Inflammatory macrophage (primary cell): ENCODE measurements around the gene SPAG16.

Experiments
- DNase-seq, 2 donors: peaks; one replicate each; pipeline ENCODE4 v3.0.0-alpha.2; 2020 to 2022
- total RNA-seq, 18 experiments: gene quantifications; one replicate each; lab custom pipeline; 2026; ENCODE audit warnings: mixed read lengths in 6 of 18, inconsistent platforms in 2 of 18; lab: John Stamatoyannopoulos, UW

Gene SPAG16
- 0.46 to 4.0 (median 2.0) reads per million in 18 experiments for total RNA-seq

DNA sequence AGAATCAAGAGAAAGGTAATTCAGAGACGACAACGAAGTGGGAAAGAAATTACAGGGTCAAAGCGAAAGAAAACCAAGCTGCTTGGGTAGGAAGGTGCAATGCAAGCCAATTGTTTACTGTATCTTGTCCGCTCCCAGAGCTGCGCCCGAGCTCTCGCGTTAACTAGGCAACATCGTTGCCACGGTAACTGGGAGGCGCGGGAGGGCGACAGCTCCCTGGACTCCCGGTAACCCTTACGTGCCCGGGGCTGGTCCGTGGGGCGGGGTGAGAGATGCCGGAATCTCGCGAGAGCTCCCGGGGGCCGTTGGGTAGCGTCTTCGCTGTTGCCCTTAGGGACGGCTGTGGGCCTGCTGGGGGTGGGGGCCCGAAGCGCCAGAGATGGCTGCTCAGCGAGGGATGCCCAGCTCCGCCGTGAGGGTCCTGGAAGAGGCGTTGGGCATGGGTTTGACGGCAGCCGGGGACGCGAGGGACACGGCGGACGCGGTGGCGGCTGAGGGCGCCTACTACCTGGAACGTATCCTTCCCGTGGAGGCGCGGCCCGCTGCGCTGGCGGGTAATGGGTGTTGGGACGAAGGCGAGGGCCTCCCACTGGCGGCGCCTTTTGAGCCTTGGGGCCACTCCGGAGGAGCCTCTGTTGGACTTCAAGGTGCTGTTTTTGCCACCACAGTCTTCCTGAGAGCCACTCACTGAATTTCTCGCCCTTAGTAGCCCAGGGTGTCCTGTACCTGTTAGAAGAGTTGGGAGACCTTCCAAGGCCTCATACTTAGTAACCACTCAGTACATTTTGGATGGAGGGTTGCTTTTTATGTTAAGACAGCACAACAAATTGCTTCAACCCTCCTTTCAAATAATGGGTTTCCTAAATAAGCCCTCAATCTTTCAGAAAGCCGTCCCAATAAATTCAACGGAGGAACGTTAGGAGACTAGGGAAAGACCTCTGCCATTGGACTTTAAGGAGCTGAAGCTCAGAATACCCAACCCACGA is at the start of gene SPAG16:
TSS of gene SPAG16 (plus strand) at position 360 of the 986 bp plus-strand sequence.
- DNase-seq, result peak; percentile 89 to 95

DNA sequence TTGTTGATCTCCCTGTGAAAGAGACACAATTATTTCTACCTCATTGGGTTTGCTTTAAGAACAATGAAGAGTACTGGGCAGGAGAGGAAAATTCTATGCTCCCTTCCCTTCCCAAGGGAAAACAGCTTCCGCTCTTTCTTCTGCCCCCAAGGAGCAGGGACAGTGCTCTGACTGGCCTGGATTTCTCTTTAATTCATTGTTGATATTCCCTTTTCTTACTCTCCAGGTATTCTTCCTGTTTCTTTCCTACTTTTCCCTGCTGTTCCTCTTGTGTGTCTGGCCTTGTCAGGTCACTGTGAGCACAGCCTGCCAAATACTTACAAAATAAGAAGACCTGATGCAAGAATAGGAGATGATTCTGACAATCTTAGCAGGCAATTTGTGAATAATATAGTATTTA is 49.6 kb upstream of the SPAG16 start:
- DNase-seq, result no peak

DNA sequence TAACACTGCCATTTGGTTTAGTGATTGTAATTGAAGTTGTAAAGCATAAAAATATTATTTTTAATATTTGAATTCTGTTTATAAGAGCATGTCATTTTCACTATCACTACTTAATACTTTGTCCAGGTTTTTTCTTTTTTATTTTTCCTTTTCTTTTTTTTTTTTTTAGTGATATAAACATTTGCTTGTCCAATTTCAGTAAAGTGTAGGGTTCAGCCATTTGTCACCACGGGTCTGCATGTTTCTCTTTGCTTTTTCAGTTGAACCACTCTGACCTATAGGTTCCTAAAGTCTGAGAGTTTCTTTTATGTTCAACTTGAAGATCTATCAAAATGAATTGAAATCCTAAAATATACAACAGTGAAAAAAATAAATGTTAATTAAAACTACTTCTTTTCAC is 48.5 kb upstream of the SPAG16 start:
- no peak for DNase-seq

DNA sequence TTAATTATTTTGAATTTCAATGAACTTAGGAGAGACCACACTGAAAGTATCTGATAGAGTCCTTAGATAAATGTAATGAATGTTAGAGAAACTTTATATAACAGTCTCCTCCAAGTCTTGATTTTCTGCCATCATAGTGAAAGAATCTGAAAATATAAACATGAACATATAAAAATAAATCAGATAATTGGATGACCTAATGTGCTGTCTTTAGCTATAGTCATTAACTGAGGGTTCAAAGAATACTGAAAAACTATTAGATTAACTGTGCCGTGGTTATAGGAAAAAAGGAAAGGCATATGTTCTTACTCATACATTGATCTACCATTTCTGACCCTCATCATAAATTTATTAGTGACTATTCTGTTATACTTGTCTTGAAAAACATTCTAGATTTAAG is 47.0 kb upstream of the SPAG16 start:
- no peak for DNase-seq

DNA sequence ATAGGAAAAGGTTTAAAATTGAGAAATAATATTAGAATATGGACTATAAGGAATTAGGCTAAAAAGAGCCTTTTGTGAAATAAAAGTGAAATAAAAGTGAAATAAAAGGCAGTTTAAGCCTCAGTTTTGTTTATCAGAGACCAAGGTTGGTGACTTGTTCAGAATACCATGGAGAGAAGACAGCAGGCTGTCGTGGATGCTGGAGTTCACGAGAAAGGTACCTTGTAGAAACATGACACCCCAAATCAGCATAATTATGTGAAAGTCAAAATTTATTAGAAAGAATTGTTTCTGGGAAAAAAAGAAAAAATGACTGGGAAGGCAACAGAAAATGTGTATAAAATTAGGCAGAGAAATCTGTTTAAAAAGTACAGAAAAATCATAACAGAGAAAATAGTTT is 46.5 kb upstream of the SPAG16 start:
- no peak for DNase-seq

DNA sequence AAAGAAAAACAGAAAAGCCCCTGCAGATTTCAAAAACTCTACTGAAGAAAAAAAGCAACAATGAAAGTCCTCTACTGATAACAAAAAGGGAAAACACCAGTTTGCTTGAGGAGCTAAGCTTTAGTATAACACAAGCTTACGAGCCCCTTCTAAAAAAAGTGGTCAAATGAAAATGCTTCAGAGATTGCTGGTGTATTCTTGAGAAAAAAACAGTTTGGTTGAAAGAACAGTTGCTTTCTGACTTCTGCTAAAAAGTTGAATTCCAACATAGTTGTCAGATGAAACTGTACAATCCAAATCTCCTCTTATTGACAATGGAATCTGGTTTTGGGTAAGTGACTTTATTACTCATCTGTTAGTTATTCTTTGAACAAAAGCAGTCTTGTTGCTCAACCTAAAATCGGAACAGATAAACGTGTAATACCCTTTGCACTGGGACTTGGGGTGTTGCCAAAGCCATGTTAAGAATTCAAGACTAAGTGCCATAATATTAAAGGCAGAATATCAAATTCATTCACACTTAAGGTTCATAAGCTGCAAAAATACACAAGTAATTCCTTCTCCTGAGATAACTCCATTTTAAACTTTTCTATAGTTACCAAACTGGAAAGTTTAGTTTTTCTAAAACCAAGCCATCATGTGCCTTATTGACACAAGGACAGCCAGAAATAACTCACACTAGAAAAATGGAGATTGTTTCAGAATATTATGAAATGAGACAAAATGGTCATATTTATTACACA is 45.3 kb upstream of the SPAG16 start:
- DNase-seq, result no peak

DNA sequence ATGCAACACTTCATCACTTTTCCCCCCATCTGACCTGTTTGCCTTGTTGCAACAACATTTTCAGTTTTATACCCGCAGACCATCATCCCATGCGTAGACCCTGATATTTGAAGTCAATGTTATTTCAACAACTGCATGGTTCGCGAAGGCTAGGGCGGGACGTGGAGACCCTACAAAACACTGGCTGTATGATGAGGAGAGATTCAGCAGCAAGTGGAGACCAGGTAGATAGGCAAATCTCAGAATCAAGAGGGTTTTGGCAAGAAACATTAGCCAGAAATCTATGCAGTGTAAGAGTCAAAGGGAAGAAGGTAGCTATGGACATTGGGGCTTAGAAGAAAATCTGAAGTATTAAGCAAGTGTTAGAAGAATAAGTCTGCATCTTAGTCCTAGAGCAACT is 42.4 kb upstream of the SPAG16 start:
- no peak for DNase-seq

DNA sequence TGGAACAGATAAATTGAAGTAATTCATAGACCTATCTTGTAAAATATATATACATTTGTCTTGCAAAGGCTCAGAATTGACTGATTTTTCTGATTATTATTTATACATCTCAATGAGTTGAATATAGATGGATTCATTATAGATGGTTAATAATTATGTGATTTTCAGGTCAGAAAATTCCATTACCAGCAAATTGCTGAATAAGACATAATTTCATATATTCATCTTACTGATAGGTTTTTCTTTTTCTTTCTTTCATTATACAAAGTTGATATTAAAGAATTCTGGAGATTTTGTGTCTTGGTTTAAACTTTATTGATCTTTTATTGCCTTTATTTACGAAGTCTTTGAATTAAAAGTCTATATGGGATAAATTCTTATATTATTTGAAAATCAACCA is 41.6 kb upstream of the SPAG16 start:
- no peak for DNase-seq

DNA sequence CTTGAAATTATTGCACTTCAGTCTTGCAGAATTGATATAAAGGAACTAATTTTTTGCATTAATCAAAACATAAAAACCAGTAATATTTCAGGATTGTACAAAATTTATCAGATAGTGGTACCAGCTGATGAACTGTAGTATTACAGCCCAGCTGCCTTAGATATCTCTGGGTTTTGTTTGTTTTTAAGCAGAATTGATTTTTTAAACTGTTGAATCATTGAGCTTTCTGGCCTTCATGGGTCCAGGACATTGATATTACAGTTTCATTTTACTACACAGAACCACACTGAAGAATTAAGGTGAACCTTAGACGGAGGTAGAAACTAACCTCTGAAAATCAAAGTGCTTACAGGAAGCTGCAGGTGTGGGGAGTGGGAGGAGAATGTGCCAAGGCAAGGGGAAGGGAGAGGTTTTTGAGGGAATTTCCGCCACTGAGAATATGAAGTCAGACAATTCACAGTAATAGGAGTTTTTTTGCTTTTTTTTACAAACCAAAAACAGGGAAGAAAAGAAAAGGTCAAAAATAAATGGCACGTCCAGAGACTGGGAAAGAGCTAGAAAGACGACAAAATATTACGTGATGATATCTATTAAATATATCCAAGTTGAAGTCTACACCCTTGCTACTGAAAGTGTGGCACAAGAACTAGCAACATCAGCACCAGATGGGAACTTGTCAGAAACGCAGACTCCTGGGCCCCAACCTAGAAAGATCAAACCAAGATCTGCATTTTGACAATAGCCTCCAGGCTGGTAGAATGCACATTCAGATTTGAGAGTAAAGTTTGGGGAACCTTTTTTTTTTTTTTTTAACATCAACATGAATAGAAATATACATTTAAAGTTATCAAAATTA is 40.8 kb upstream of the SPAG16 start:
- no peak for DNase-seq

DNA sequence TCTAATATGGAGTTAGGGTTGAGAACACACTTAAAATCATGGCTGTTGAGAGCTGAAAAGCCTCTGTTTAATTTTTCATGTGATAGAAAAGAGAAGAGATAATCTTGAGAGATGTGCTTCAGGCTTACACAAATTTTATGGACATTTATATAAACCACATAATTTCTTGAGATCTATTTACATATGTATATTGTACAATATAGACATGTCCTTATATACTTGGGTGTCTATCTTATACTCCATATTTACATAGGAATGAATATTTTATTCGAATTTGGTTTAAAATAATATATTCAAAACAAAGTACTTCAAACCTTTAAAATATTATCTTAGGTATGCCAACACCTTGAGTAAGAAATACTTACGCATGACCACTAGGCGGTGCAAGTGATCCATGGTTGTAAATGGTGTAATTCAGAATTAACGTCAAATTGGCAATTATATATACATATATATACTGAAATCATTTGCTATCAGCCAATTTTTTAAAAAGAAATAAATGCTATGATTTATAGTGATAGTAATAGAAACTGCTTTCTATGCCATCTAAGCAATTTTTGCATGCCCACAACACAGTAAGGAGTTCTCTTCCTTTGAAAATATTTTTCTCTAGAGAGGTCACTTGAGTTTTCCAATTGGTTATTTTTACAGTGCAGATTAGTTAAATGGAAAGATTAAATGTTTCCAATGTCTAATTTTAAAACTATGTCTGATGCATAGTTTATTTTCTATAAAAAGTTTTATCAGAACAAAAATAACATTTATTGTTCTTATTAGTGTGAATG is 37.6 kb upstream of the SPAG16 start:
- DNase-seq, result peak; percentile 47 to 53

DNA sequence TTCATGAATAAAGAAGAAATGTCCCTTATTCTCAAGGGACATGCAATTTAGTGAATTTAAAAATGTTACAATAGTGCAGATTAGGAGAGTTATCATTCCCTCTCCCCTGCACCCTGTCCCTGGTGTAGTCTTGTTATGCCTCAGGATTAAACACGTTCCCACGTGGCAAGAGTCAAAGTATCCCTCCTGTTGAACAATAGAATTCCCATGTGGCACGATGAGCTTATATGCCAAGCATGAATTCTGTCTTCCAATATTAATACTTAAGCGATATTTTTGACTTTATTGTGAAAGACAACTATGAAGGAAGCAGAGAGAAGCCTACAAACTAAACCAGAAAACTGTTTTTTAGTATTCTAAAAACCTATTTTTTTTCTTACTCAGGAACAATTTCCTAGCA is 36.7 kb upstream of the SPAG16 start:
- no peak for DNase-seq

DNA sequence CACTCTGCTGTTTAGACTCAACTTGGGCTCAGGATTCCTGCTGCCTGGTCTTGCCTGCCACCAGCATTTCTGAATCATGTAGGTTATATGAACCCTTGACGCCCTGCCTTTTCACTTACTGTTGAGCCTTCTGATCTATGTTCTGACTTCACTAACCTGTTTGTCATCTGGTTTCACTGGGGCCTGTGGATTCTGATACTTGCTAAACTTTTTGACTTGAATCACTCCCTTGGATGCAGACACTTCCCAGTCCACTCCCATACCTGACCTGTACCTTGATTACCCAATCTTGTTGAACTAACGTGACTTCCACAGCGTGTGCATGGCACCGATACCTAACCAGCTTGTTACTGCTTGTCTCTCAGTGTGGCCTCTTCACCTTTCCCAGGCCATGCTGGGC is 35.6 kb upstream of the SPAG16 start:
- no peak for DNase-seq

DNA sequence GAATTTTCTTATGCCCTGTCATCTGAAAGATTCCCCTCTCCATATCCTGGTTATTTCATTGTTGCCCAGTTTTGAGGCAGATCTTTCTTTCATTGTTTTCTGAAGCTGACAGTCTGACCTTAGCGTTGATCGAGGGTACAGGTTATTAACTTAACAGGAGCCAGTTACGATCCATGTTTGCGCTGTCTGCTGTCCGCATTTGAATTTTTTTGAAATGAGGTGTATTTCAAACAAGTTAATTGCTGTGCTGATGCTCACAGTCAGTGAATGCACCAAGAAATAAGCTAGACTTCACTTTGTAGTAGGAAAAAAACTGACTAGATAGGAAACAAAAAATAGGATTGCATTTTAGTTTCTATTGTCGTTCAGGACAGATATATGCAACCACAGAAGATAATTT is 34.8 kb upstream of the SPAG16 start:
- no peak for DNase-seq

DNA sequence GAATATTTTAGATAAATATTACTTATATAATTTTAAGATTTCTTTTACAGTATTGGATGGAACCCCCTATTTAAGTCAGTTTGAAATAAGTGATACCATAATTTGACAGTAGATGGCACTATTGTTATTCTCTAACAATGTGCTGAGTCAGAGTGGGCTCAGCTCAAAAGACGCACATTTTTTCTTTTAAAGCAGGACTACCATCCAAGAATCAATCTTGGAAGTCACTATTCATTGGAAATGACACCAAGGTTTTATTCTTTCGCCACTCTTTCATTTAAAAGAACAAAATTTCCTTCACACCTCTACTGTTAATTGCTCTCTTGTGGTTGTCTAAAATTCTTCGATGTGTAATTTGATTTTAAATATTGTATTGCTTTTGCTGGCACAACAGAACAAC is 32.6 kb upstream of the SPAG16 start:
- DNase-seq, result peak; percentile 38 to 73

DNA sequence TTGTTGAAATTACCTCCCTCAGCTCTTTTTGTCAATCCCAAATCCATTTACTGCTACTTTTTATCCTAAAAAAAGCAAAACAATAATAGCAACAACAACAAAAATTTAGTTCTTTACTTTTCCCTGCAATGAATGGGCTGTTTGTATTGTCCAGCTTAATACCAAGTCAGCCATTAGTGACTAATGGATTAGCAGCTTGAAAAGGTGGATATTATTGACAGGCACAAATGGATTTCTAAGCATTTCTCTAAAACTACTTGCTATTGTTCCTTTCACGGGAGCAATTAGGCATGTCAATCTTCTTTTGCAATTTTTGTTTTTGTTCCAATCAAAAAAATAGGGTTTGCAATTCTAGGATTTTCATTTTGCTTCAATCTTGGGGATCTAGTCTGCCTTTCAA is 32.1 kb upstream of the SPAG16 start:
- no peak for DNase-seq

DNA sequence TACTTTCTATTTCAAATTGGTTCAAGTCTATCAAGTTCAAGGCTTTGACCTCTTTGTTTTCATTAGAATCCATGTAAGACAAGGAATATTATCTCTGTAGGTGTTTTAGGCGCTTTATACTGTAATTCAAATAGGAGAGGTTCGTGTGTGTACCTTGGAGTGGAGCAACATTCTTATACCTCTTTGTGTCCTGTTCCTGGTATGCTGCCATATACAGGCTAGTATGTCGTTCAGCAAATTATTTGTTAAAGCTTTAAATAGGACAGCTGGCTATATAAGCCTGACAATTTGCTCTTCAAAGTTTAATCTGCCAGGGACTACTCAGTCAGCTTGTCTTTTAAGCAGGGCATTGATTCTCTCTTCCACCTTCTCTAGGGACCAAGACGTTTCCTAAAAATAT is 31.1 kb upstream of the SPAG16 start:
- DNase-seq, result no peak

DNA sequence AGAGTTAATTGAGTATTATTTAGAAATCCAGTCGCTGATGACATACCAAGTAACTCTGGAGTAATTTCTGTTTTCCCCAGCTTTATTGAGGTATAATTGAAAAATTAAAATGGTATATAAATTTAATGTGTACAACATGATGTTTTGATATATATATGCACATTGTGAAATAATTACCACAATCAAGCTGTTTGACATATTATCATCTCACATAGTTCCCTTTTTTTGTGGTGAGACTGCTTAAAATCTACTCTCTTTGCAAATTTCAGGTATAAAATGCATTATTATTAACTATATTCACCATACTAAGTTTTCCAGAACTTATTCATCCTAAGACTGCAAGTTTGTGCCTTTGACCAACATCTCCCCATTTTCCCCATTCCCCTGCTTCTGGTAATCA is 25.0 kb upstream of the SPAG16 start:
- no peak for DNase-seq

DNA sequence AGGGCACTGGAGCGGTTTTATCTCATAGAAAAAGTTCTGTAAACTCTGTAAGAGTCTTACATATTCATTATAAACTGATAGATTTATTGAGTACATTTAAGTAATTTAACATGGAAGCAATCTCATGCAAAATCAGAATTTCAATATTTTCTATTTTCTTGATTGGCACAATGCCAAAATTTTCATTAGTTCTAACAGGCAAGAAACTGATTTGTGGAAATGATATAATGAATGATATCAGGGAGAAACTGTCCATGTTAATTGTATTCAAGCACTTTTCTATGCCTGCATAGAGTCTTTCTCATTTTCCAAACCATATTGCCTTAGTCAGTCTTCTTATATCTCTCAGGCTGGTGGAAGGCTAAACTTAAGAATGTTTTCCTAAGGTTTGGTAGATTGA is 23.0 kb upstream of the SPAG16 start:
- no peak for DNase-seq

DNA sequence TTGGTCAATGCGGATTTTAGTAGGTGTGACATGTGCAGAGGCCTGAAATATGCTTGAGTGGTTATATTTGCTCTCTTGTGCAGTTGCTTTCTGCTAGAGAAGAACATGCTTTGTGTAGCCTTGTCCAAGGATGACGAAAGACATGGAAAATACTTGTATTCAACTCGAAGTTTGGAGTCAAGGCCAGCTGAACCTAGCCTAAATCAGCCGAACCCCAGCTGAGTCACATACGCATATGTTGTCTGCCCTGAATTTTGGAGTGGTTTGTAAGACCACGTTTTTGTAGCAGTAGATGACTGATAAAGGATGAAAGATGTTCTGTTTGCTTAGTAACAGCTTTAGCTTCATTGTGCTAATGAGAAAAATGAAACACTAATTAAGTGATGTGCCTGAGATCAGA is 22.5 kb upstream of the SPAG16 start:
- DNase-seq, result no peak

DNA sequence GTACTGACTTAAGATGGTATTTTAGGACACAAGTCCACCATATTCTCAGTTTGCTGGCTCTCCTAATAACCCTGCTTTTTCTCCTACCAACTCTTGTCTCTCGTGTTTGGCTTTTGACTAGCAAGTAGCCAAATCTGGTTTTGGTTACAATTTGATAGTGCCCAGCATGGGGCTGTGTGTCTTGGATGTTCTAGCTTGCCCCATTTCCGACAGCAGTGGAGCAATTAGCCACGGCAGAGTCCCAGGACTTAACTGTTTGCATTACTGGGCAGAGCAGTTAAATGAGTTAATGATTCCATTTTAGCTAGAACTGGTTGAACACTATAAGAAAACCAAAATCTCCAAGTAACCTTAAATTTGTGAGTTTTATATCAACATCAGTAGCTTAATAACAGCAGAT is 18.6 kb upstream of the SPAG16 start:
- no peak for DNase-seq

DNA sequence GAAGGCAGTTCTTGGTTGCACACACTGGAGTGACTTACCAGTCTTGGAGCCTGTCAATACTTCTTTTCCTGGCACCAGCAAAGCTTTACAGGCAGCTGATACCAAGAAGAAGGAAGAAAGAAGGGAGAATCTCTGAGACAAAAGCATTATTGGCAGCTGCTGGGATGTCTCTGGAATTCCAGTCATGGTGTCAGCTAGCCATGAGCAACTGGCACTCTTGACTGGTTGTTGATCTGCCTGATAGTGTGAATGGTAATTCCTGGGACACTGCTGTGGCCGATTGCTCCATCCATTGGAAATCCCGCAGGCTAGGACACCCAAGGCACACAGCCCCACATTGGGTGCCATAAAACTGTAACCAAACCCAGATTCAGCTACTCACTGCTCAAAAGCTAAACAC is 17.8 kb upstream of the SPAG16 start:
- DNase-seq, result no peak

DNA sequence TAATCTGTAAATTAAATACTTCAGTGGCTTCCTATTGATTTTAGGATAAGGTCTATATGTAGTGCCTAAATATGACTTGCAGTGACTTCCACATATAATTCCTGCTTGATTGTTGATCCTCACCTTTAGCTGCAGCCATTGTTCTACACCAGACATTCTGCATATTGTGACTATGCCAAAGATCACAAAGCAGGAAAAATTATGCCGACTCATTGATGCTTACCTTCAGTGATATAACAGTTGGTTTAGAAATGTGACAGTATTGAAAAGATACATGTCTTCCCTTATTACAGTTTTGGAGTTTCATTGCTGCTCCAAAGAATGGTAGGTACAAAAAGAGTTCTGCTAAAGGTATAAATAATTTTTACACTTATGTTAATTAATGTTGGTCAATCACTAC is 12.3 kb upstream of the SPAG16 start:
- DNase-seq, result no peak
